CD4-positive, alpha-beta T cell treated with Interleukin-15 for 4 hours (primary cell): Measurements from ENCODE around the gene SLC25A19.

Source experiments
- DNase-seq: peaks from one replicate; pipeline ENCODE4 v3.0.0-alpha.2; 2020; ENCODE audit warnings: low spot score

The SLC25A19 gene

DNA sequence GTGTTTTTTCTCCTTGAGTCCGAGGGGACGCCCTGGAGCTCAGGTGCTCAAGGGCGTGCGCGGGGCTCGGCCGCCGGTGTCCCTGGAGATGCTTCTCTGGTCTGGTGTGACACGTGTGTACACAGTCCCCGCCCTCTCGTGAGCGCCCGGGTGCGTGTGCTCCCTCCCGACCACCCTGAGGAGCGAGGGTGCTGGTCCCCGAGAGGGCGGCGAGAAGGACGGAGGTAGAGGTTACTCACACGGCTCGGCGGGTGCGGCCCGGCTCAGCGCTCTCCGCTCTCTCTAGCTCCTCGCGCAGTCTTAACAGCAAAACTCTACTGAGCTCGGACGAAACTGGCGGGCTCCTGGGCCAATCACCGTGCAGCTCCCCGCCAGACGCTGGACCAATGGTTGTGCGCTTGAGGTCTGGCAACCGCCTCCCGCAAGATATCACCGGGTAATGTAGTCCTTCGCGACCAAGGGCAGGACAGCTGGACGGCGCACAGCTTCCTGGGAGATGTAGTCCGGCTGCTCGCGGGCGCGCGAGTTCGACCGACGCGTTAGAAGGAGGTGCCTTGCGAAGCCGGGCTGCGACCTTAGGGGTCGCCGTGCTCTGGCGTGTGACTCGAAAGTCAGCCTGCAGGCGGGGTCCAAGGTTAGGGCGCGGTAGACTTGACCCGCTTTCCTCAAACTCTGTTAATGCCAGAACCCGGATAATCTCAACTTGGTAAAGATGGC lies at the start of gene SLC25A19:
SLC25A19 (minus strand) TSS at position 319 of the 717 bp plus-strand sequence. CDS start 2,669 bp downstream, outside the sequence.
- DNase-seq: peak; percentile 97

DNA sequence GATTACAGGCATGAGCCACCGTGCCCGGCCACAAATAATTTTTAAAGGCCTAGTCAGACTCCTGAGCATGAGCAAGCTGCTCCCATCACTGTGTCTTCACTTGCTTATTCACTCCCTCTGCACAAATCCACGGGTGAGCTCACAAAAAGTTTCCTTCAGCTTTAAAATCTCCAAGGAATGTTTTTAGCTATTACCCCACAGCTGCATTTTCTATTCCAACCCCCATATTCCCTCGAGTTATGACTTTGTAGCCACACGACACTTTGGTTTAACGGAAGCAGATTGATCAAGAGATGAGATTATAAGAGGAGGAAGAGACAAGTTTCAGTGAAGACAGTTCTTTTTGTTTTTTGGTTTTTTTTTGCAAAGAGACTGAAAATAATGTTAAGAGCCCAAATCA lies 49.1 kb upstream of the SLC25A19 start:
- no peak for DNase-seq

DNA sequence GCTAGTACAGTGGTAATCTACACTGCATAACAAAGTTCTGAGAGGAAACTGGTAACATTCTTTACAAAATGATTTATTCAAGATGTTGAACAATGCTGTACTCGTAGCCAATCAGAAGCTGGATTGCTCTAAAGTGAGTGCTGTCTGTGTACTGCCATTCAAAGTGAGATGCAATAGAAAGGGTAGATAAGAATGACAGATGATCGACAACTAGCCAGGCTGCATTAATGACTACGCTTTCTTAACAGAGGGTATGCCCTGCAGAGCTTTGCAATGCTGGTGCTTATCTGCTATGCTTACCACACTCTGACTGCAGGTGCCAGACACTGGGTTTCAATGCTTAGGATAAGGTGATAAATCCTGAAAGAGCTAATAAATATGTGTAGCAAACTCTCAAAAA lies 46.1 kb upstream of the SLC25A19 start:
- DNase-seq: no peak

DNA sequence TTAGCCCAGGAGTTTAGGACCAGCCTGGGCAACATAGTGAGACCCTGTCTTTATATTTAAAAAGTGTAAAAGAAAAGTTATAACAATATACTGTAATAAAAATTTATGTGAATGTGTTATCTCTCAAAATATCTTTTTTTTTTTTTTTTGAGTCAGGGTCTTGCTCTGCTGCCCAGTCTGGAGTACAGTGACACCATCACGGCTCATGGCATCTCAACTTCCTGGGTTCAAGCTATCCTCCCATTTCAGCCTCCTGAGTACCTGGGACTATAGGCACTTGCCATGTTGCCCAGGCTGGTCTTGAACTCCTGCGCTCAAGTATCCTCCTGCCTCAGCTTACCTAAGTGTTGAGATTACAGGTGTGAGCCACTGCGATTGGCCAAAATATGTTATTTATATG lies 45.5 kb upstream of the SLC25A19 start:
- DNase-seq: no peak

DNA sequence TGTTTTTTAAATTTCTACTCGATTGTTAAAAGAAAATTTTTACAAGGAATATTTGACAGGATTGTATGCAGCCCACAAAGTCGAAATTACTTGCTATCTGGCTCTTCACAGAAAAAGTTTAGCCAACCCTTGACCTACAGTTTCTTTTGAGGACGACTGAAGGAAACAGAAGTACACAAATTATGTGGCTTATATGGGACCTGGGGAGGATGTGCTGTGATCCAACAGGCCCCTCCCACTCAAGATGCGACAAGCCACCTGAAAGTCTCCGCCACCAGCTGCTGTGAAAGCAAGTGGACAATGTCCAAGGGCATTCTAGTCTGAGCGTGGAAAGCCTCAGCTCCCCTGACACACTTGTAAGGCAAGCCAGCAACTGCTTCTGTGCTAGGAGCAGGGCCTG lies 42.4 kb upstream of the SLC25A19 start:
- no peak for DNase-seq

DNA sequence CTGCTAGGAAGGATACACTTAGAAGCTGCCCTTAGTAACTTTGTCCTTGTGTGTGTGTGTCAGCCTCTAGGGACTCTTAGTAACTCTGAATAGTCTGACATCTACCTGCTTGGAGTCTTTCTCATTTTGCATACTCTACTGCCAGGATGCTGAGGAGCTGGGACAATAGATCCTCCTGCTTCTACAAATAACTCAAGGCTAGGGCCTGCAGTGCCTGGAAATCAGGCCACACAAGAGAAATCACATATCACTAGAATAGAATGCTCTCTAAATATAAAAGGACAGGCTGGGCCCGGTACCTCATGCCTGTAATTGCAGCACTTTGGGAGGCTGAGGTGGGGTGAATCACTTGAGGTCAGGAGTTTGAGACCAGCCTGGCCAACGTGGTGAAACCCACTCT lies 38.5 kb upstream of the SLC25A19 start:
- no peak for DNase-seq

DNA sequence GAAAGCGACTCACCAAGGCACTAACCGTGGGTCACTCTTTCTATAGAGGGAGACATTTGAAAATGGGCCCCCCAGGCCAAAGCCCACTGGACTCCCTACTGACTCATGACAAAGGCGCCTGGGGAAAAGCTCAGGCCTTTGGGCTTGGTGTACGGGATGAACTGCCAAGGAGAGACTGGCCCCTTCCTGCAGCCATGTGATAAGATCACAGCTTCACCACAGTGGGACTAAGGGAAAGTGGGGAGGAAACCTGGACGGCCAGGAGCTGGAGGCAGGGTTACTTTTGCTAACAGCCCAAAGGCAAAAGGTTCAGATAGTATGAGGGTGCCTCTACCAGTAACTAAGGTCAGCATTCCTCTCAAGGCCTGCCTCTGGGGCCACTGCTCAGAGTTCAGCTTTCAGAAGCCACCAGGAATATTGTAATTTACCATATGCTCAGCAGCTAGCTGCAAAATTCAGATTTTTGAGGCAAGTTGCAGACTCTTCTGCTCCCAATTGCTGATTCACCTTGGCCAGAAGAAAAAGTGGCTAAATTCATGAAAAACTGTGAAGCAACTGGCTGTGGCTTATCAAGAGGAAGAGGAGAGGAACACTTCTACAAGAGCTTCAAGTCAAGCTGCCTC lies 37.1 kb upstream of the SLC25A19 start:
- DNase-seq: no peak

DNA sequence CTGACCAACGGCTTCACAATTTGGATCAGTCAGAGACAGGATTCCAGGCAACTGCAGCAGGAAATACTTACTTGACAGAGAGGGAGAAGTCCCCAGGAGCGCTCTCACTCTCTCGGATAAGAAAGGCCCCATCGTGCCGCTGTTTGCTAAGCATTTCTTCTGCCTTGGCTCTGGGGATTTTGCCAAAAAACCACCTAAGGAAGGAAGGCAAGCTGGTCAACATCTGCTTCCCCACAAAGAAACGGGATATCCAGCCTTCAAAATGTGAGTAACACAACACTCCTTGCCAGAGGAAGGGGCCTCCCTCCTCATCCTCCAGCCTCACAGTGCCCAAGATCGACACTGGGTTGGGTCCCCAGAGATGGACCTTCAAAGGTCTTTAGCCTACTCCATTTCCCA lies 36.6 kb upstream of the SLC25A19 start:
- DNase-seq: no peak

DNA sequence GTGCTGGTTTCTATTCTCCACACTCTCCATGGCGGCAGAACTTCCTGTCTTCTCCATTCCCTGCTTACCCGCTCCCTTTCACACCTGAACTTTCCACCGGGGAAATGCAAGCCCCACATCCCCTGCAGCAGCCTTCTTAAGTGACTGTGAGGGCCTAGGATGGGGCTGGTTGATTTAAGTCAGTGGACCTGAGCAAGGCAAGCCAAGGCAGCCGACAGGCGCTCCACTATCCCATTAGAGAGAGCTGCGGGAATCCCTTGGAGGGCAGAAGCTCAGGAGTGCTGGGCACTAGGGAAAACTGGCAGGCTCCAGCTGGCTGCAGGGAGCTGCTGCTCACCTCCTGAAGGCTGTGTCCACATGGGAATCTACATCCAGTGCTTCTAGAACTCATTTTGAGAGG lies 36.1 kb upstream of the SLC25A19 start:
- DNase-seq: no peak

DNA sequence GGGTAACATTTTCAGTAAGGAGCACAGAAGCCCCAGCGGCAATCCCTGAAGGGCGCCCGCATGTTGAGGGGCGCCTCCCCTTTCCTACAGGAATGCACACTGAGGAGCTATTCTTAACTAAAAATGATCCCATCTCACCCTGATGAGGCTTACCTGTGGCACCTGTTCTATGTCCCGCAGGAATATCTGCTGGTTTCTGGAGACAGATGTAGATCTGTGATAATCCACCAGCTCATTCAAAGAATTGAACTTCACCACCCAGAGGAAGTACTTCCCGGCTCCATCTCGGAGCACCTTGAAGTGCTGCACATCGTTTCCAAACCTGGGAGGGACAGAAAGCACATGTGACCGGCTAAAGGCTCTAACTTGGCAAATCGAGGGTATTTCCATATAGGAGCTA lies 32.3 kb upstream of the SLC25A19 start:
- DNase-seq: no peak

DNA sequence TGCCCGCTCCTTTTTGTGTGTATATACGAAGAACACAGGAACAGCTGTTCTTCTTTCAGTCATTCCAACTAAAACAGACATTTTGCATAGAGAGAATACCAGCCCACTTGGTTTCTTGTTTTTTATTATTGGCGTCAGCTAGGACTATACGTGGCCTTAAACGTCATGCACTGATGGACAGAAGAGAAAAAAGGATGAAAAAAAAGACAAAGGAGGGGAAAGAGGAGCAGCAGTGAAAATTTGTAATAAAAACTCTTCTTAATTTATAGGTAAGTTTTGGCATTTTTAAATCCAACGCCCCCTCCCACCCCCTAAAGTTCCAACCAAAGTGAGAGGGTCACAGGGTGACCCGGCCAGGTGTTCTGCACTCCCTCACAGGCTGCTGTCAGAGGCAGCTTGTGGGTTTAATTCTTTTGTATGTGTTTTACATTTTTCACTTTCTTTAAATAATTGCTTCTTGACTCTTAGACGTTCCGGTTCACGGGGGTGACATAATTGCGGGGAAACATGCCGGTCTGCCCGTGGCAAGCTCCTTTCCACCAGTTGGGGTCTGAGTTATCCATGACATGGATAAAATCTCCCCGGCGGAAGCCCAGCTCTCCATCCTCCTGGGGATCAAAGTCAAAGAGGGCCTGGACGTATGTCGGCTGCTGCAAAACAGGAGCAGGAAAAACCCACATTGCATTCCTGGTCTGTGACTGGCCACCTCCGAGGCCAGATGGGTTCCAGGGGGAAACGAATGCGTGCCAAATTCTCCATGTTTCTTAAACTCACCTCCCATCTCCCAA lies 30.9 kb upstream of the SLC25A19 start:
- no peak for DNase-seq

DNA sequence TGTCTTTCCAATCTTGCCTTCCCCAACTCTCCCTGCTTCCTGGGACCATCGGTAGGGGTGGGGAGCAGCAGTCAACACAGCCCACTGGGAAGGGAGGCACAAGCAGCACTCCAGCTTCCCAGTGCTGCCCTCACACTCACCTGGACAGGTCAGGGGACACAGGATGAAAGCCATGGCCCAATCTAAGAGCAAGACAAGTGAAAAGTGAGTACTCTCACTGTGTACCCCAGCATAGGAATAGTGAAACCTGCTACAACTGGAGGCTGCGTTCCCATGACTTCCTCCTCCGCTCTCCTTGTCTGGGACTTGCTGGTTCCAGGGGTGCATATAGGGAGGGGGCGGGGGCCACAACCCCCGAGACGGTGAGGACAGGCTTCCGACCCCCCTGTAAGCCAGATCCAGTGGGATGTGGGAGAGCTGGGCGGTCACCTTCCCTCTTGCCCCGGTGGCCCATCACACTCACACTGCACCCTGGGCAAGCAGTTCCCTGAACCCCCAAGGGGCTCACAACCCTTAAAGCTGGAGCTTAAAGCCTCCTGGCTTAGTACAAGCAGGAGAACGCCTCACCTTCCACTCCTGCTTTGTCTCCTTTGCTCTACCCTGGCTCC lies 29.5 kb upstream of the SLC25A19 start:
- no peak for DNase-seq

DNA sequence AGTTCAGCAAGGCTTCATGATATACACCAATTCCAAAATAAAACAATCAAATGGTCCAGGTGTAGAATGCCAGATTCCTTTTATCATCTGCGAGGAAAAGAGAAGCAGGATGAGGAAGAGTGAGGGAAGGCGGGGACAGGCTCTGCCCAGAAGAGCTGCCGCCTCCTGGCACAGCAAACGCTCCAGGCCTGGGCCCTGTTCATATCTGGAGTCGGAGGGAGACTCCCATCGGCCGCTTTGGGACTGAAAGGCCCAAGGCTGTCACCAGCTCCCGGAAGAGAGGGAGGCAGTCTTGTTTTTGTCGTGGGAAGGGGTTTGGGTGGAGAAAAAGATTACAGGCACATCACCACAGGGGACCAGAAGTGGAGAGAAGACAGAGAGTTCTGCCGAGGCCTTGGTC lies 29.0 kb upstream of the SLC25A19 start:
- DNase-seq: no peak

DNA sequence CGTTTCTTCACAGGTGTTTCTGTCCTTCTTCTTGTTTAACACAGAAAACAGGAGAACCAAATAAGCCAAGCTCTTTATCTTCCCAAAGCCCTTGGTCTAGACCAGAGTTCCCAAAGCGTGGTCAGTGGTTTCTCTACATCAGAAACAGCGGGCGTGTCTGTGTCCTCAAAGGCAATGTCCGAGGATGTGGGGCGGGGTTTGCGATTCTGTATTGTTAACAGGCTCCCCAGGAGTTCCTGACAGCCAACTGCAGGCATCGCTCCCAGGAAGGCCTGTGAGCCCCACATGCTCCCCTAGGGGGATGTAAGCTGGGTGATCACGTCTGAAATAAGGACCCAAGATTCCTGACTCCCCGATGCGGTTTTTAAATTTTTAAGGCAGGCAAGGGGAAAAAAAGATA lies 28.4 kb upstream of the SLC25A19 start:
- DNase-seq: no peak

DNA sequence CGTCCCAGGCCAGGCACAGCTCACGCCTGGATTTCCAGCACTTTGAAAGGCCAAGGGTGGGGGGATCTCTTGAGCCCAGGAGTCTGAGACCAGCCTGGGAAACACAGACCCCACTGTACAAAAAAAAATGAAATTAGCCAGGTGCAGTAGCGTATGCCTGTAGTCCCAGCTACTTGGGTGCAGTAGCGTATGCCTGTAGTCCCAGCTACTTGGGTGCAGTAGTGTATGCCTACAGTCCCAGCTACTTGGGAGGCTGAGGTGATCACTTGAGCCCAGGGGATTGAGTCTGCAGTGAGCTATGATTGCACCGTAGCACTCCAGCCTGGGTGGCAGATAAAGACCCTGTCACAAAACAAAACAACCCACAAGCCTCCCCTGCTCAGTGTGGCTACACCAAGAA lies 27.0 kb upstream of the SLC25A19 start:
- no peak for DNase-seq

DNA sequence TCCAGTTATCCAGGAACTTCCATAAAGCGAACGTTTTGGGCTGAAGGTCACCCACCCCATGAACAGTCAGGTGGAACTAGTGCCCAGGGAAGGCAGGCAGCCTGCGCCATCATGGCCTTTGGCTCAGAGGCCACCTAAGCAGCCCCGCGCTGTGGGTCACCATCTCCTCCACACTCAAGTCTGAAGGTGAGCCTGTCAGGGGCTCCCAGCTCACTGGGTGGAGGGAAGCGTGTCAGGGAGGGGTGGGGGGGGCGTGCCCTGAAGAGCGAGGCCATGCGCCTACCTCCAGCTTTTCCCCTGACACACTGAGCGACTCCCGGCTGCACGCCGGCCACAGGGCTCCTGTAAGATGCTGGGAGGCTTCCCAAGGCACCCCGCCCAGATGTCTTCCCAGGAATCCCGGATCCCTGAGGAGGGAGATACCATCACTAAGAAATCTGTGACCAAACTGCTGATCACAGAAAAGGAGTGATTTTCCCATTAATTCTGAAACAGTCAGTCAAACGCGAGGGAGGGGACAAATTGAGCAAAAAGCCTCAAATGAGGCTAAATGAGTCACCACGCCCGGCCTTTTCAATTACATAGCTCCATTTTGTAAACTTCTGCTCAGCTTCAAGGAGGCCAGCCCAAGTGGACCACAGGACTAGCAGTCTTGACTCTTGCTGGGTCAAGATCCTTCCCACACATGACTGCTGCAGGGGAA lies 26.5 kb upstream of the SLC25A19 start:
- DNase-seq: no peak

DNA sequence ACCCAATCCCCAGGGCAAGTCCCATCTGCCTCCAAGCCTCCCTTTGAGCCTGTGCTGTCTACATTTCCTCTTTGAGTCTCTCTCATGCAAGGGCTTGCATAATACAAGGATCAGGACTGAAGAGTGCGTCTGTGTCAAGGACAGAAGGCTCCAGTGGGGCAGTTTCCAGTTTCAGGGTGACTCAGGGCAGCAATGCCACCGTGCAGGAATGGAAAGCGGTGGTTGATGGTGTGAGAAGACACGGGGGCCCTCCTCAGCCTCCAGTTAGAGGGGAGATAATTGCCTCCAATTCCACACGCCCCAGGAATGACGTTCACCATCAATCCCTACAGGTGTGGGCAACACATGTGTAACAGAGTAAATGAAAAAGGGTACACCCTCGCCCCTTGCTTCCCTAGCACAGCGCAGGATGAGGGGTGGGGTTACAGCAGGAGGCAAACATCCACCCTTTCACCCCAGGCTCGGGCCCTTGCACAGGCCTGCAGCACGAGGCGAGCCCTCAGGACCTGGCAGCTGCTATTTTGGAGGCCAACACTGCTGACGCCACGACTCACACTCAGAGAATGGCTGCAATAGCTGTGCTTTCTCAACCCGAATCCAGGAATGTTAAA lies 24.8 kb upstream of the SLC25A19 start:
- no peak for DNase-seq

DNA sequence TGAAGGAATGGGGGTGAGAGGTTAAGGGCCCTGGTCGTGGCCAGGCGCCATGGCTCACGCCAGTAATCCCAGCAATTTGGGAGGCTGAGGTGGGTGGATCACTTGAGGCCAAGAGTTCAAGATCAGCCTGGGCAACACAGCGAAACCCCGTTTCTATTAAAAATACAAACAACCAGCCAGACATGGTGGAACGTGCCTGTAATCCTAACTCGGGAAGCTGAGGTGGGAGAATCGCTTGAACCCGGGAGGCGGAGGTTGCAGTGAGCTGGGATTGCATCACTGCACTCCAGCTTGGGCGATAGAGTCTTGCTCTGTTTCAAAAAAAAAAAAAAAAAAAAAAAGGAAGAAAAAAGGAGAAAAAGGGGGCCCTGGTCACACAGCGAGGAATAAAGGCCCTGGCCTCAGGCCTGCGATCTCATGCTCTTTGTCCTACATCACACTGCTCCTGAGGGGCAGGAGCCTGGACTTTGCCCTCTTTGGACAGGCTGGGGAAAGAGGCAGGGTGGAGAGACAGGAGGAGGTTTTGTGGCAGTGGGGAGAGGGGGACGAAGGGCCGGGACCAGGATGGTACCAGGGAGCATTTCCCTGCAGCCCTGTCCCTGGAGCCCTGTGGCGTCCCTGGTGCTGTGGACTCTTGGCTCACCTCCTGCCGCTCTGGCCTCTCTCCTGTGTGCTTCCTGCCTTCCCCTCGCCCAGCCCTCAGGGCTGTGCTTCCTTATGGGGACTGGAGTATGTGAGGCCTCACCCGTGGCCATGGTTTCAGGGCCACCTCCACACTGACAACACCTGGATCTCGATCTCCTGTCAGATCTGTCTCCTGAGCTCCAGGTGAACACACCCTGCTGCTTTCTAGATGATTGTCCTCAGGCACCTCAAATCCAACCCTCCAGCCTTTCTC lies 19.7 kb upstream of the SLC25A19 start:
- no peak for DNase-seq

DNA sequence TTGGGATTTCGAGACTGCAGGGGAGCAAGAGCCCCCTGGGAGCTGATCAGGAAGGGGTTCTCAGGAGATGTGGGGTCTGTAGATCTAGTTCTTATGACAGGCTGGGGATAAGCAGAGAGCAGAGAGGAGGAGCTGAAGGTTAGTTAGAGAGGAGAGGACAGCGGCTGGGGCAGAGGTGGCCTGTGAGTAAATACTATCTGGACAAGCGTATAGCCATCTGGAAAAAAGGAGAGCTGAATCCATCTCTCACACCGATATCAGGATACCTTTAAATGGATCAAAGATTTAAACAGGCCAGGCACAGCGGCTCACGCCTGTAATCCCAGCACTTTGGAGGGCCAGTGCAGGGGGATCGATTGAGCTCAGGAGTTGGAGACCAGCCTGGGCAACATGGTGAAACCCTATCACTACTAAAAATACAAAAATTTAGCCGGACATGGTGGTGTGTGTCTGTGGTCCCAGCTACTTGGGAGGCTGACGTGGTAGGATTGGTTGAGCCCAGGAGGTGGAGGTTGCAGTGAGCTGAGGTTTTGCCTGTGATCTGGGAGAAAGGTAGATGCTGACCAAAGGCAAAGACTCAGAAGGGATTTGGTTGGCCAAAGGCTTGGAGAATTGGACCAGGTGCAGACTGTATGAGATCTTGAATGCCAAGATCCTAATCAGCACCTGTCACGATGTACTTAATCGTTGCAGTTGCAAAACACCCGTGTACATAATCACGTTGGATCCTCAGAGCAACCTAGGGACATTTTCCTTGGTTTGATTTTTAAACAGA lies 18.9 kb upstream of the SLC25A19 start:
- no peak for DNase-seq
